ENCODE data around the gene DNAH8. TPM values are rescaled to one million over a fixed set of nuclear protein-coding genes. Genes with fewer than 3 reads are reported as not detected.

Gene DNAH8
- total RNA-seq, 2 experiments from 2014 or later: 0.06 to 0.11 TPM

DNA sequence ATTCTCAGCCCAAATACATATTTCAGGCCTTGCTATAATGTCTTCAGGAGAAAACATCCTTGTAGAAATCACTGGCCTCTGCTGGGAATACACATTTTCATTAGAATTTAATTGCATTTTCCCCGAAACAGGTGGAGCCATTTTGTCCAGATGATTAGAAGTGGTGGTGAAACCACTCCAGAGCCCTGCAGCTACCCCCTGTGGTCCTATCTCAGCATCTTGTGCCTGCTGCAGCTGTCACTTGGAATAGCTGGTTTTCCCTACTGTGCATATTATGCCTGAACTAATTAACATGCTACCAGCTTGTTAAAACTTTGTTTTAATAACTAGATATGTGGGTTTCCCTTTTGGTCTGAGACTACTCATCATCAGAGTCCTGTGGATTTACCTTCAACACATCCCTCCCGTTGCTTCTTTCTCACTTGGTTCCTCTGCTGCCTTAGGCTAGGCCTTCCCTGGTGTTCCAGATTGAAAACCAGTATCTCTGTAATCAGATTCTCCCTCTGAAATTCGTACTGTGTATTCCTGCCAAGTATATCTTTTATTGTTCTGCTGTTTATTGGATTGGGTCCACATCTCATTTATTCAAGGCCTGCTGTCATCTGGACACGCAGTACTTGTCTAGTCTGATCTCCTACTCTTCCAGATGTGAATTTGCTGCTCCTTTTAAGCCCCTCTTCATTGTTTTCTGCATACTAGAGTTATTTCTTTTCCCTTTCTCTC lies 15.2 kb downstream of the DNAH8 start:
- POLR2A ChIA-PET: no interaction called here
- Mint-ChIP-seq H3K4me1 (peaks cover 17% of the 10 kb centered on the region), H3K4me3 (no peak overlapping the region), H3K27ac (no peak overlapping the region), H3K9me3 (peaks cover 3% of the 10 kb centered on the region), H3K27me3 (peaks cover 18% of the 10 kb centered on the region), H3K36me3 (peaks cover 11% of the 10 kb centered on the region)
- ATAC-seq (ENCODE audit: low read depth): no peak
- no peak for DNase-seq

DNA sequence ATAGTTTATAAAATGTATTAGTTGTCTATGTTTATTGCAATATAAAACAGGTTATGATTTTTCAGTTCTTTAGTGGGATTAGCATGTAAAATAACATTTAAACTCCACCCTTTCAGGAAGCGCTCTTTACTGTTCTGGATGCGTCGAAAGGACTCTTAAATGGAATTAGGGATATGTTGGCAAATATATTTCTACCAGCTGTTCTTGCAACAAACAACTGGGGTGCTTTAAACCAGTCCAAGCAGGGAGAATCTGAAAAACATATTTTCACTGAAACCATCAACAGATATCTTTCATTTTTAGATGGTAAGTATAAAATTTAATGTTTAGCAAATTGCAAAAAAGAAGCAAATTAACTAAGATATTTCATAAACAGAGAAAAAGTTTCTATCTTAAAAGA lies 21.8 kb downstream of the DNAH8 start:
- Mint-ChIP-seq H3K36me3 (peaks cover 3% of the 10 kb centered on the region), H3K27ac (no peak overlapping the region), H3K4me3 (no peak overlapping the region), H3K9me3 (peaks cover 3% of the 10 kb centered on the region), H3K4me1 (peaks cover 4% of the 10 kb centered on the region), H3K27me3 (peaks cover 72% of the 10 kb centered on the region)
- ATAC-seq (ENCODE audit: low read depth) (no peak), DNase-seq (no peak)
- POLR2A ChIA-PET: no interaction called here

DNA sequence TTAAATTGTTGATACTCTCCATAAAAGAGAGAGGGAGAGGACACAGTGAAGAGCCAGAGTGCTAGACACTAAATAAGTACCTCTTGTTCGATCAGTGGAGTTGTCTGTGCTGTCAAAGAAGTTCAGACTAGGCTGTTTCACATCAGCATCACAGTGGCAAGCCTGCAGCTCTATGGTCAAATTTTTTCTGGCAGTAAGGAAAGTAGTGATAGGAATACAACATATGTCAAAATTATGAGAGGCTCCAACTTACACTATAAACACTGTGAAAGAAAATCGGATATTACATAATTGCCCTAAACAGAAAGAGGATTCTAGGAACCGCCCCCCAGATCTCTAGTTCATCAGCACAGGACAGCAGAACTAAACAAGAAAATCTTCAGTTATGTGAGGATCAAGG lies 23.1 kb downstream of the DNAH8 start:
- no peak for ATAC-seq (ENCODE audit: low read depth)
- H3K36me3 Mint-ChIP-seq: peaks cover 2% of the 10 kb centered on the region
- H3K27me3 Mint-ChIP-seq: peaks cover 80% of the 10 kb centered on the region
- POLR2A ChIA-PET: no interaction called here
- no peak for DNase-seq
- H3K4me1 Mint-ChIP-seq: peaks cover 4% of the 10 kb centered on the region
- H3K27ac Mint-ChIP-seq: no peak overlapping the region
- no peak overlapping the region for H3K4me3 Mint-ChIP-seq
- H3K9me3 Mint-ChIP-seq: peaks cover 1% of the 10 kb centered on the region

DNA sequence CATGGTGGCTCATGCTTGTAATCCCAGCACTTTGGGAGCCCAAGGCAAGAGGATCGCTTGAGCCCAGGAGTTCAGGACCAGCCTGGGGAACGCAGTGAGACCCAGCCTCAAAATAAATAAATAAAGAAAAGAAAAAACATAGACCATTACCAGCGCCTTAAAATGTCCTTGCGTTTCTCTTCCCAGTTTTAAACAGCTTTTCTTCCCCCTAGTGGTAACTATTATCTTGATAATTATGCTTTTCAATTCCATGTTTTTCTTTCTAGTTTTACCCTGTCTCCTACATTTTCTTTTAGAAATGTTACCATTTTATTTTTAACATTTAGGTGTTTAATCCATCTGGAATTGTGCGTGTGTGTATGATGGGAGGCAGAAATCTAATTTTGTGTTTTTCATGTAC lies 24.4 kb downstream of the DNAH8 start:
- Mint-ChIP-seq H3K9me3 (peaks cover 1% of the 10 kb centered on the region), H3K27me3 (peaks cover 83% of the 10 kb centered on the region), H3K4me3 (no peak overlapping the region), H3K27ac (no peak overlapping the region), H3K4me1 (peaks cover 4% of the 10 kb centered on the region), H3K36me3 (no peaks in the 10 kb centered on the region)
- no peak for ATAC-seq (ENCODE audit: low read depth)
- DNase-seq: no peak
- POLR2A ChIA-PET: no interaction called here

DNA sequence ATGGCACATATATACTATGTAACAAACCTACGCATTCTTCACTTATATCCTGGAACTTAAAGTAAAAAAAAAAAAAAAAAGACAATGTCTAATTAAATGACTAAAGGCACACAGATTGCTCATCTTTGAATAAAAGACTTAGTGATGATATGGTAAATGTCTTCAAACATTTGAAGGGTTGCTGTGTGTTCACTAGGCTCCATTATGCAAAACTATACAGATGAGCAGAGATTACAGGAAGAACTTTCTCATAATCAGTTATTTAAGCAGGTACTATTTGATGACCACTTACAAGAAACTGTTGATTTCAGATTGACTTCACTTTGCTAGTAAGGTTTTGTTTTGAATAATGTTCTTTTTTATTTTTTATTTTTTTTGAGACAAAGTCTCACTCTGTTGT lies 34.4 kb downstream of the DNAH8 start:
- no peak overlapping the region for H3K4me3 Mint-ChIP-seq
- peaks cover 29% of the 10 kb centered on the region for H3K27me3 Mint-ChIP-seq
- POLR2A ChIA-PET: no interaction called here
- no peak overlapping the region for H3K27ac Mint-ChIP-seq
- H3K4me1 Mint-ChIP-seq: peaks cover 2% of the 10 kb centered on the region
- no peaks in the 10 kb centered on the region for H3K36me3 Mint-ChIP-seq
- no peak for DNase-seq
- H3K9me3 Mint-ChIP-seq: no peaks in the 10 kb centered on the region
- ATAC-seq (ENCODE audit: low read depth): no peak

DNA sequence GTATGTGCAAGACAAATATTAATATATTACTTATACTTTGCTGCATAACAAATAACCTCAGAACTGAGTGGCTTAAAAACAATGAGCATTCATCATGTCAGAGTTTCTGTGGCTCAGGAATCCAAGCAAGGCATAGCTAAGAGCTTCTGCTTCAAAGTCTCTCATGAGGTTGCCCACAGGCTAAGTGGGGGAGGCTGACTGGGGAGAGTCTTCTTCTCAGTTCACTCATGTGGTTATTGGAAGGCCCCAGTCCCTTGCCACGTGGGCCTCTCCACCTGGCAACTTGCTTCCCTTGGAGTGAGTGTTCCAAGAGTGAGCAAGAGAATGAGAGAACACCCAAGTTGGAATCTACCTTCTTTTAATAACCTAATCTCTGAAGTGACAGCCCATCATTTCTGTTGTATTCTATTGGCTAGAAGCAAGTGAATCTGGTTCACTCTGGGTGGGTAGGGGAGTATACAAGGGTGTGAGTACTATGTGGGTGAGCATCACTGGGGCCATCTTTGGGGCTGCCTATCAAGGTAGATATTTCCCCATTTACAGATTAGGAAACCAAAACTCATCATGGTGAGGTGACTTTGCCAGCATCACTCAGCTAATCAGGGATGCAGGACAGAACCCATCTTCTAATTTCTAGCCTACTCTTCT lies 36.0 kb downstream of the DNAH8 start:
- POLR2A ChIA-PET: no interaction called here
- no peaks in the 10 kb centered on the region for H3K36me3 Mint-ChIP-seq
- no peak overlapping the region for H3K4me3 Mint-ChIP-seq
- H3K9me3 Mint-ChIP-seq: no peaks in the 10 kb centered on the region
- peaks cover 2% of the 10 kb centered on the region for H3K4me1 Mint-ChIP-seq
- peaks cover 19% of the 10 kb centered on the region for H3K27me3 Mint-ChIP-seq
- ATAC-seq (ENCODE audit: low read depth): no peak
- no peak for DNase-seq
- no peak overlapping the region for H3K27ac Mint-ChIP-seq

DNA sequence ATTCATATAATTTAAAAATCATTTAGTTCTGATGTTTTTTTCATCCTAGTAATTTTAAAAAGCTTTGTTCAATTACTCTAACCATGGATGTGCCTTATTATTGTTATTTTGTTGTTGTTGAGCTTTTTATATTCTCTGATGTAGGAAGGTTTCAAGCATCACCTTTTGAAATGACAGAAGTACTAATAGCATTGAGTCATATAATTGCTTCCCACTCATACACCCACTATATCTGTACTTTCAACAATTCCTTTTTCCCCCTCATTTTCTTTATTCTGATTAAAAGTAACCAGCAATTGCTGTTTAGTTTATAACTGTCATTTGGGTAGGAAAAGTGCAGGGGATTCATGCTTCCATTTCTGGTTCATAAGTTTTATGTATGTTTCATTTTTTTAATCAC lies 38.6 kb downstream of the DNAH8 start:
- POLR2A ChIA-PET: no interaction called here
- Mint-ChIP-seq H3K9me3 (peaks cover 1% of the 10 kb centered on the region), H3K36me3 (no peaks in the 10 kb centered on the region), H3K27ac (no peak overlapping the region), H3K4me1 (peaks cover 2% of the 10 kb centered on the region), H3K4me3 (no peak overlapping the region), H3K27me3 (peaks cover 6% of the 10 kb centered on the region)
- DNase-seq (no peak), ATAC-seq (ENCODE audit: low read depth) (no peak)

DNA sequence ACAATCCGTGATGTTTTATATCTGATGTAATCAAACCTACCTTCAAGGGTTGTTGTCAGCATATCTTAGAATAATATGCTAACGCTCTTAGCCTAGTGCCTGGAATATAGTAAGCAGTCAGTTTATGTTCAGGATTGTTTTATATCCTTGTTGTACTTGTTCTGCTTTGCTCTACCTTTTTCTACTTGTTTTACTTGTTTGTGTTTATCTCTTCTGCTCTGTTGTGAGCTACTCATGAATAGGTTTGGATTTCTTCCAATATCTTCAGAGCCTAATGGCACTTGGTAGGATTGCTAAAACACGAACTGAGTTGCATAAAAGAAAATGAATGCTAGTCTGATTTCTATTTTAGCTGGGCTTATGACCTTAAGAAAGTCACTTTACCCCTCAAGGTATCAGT lies 40.1 kb downstream of the DNAH8 start:
- peaks cover 2% of the 10 kb centered on the region for H3K9me3 Mint-ChIP-seq
- H3K4me3 Mint-ChIP-seq: no peak overlapping the region
- ATAC-seq (ENCODE audit: low read depth): no peak
- H3K36me3 Mint-ChIP-seq: no peaks in the 10 kb centered on the region
- H3K4me1 Mint-ChIP-seq: peaks cover 2% of the 10 kb centered on the region
- peaks cover 4% of the 10 kb centered on the region for H3K27me3 Mint-ChIP-seq
- POLR2A ChIA-PET: no interaction called here
- H3K27ac Mint-ChIP-seq: no peak overlapping the region
- DNase-seq: no peak

DNA sequence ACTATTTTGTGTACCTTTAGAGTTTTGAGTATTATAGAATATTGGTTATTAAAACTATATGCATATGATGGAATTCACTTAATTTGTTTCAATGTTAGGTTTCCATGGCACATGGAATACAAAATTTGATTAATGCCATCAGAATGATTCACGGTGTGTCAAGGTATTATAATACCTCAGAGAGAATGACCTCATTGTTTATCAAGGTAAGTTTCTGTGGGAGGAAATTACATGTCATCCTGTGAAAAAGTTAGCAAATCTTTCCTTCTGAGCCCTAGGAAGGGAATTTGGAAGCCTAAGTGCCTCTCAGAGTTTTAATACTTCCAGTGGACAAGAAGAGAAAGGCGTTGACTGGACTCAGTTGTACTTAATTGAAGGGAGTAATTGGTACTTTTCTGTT lies 40.8 kb downstream of the DNAH8 start:
- POLR2A ChIA-PET: no interaction called here
- ATAC-seq (ENCODE audit: low read depth) (no peak), DNase-seq (no peak)
- no peak overlapping the region for H3K27ac Mint-ChIP-seq
- no peaks in the 10 kb centered on the region for H3K36me3 Mint-ChIP-seq
- H3K27me3 Mint-ChIP-seq: peaks cover 4% of the 10 kb centered on the region
- H3K9me3 Mint-ChIP-seq: peaks cover 2% of the 10 kb centered on the region
- no peak overlapping the region for H3K4me3 Mint-ChIP-seq
- H3K4me1 Mint-ChIP-seq: peaks cover 5% of the 10 kb centered on the region

DNA sequence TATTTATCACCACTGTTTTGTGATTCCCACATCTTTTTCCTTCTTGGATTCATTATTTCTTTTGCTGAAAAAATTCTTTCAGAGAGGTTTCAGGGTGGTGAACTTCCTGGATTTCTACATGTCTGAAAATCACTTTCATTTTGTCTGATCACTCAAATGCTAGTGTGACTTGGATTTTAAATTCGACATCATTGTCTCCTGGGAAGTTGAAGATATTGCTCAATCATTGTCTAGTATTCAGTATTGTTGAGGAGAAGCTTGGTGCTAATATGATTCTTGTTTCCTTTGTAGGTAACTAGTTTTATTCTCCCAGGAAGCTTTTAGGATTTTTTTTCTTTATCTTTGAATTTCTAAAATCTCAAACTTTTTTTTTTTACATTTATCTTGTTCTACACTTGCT lies 45.0 kb downstream of the DNAH8 start:
- peaks cover 4% of the 10 kb centered on the region for H3K4me1 Mint-ChIP-seq
- H3K9me3 Mint-ChIP-seq: peaks cover 2% of the 10 kb centered on the region
- no peak overlapping the region for H3K4me3 Mint-ChIP-seq
- H3K27ac Mint-ChIP-seq: no peak overlapping the region
- no peak for ATAC-seq (ENCODE audit: low read depth)
- H3K27me3 Mint-ChIP-seq: peaks cover 26% of the 10 kb centered on the region
- H3K36me3 Mint-ChIP-seq: no peaks in the 10 kb centered on the region
- POLR2A ChIA-PET: no interaction called here
- DNase-seq: no peak

DNA sequence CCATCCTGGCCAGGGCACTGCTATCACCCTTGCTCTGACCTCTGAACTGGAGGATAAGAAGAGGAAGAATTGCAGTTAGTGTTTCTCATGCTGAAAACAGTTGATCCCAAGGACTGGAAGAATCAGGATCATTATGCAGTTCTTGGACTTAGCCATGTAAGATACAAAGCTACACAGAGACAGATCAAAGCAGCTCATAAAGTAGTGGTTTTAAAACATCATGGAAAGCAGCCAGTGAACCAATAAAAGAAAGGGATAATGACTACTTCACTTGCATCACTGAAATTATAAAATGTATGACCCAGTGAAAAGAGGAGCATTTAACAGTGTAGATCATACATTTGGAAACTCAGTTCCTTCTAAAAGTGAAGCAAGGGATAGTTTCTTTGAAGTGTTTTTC lies 47.7 kb downstream of the DNAH8 start:
- POLR2A ChIA-PET: no interaction called here
- no peak overlapping the region for H3K27ac Mint-ChIP-seq
- no peak overlapping the region for H3K4me3 Mint-ChIP-seq
- peaks cover 2% of the 10 kb centered on the region for H3K9me3 Mint-ChIP-seq
- no peaks in the 10 kb centered on the region for H3K36me3 Mint-ChIP-seq
- peaks cover 4% of the 10 kb centered on the region for H3K4me1 Mint-ChIP-seq
- DNase-seq: no peak
- ATAC-seq (ENCODE audit: low read depth): no peak
- H3K27me3 Mint-ChIP-seq: peaks cover 36% of the 10 kb centered on the region

DNA sequence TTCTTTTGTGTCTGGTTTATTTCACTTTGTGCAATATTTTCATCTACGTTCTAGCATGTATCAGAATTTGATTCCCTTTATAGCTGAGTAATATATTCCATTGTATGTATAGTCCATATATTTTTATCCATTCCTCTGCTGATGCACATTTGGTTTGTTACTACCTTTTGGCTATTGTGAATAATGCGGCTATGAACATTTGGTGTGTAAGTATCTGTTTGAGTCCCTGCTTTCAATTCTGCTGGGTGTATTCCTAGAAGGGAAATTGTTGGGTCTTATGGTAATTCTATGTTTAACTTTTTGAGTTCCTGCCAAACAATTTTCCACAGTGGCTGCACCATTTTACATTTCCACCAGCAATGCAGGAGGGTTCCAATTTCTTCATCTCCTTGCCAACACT lies 52.4 kb downstream of the DNAH8 start:
- DNase-seq (no peak), ATAC-seq (ENCODE audit: low read depth) (no peak)
- POLR2A ChIA-PET: no interaction called here
- Mint-ChIP-seq H3K36me3 (no peaks in the 10 kb centered on the region), H3K27ac (no peak overlapping the region), H3K4me3 (no peak overlapping the region), H3K27me3 (peaks cover 35% of the 10 kb centered on the region), H3K4me1 (no peaks in the 10 kb centered on the region), H3K9me3 (peaks cover 3% of the 10 kb centered on the region)

DNA sequence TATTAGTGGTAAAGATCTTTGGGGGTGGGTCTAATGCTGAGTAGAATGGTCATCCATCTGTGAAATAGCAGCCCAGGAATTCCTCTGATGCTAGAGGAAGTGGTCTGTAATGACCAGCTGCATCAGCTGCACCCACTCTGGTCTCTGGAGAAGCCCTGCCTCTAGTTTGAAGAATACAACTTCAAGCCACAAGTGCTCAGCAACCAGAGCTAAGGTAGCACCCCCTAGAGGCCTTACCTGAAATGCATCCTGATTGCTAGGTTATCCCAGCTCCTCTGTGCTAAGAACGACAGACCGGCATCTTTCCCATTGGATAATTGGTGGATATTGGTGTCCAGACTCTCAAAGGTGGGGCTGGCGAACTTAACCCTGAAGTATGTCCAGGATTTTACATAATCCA lies 58.2 kb downstream of the DNAH8 start:
- H3K4me3 Mint-ChIP-seq: no peak overlapping the region
- no peaks in the 10 kb centered on the region for H3K36me3 Mint-ChIP-seq
- POLR2A ChIA-PET: no interaction called here
- H3K27ac Mint-ChIP-seq: no peak overlapping the region
- DNase-seq (no peak), ATAC-seq (ENCODE audit: low read depth) (no peak)
- H3K27me3 Mint-ChIP-seq: peaks cover 14% of the 10 kb centered on the region
- H3K4me1 Mint-ChIP-seq: no peaks in the 10 kb centered on the region
- H3K9me3 Mint-ChIP-seq: peaks cover 1% of the 10 kb centered on the region

DNA sequence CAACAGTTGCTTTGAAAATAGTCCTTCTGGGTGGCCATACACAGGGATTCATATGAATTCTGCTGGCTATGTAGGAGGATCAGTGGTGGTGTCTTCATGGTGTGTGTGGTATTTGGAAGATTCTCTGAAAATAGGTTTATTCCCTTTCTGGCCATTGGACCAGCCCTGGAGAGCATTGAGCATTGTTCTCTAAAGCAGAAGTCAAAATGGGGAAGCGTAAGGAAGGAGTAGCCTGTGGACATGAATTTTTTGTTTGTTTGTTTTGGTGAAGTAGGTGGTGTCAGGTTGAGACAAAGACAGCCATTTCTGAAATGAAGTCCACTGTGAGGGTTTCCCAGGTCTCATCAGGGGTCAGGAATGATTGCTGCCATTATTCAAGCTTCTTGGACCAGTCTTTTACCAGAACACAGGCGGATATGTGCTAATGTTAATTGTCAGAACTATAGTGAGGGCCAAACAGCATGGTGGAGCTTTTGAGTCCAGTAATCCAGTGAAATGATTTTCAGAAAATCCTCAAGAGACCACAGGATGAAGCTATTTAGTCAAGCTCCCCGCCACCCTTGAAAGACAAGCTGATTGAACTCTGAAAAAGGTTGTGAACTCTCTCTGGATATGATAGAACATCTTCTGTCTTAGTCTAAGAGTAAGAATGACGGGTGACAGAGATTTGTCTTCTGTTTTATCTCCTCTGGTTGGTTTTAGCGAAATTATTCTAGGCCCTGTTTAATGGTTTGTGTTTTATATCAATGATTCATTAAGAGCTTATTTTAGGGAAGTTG lies 60.0 kb downstream of the DNAH8 start:
- no peak for ATAC-seq (ENCODE audit: low read depth)

More for the DNA sequence above, 60.0 kb downstream of the DNAH8 start:
- no peaks in the 10 kb centered on the region for H3K36me3 Mint-ChIP-seq
- no peak overlapping the region for H3K27ac Mint-ChIP-seq
- no peak for DNase-seq
- H3K4me3 Mint-ChIP-seq: no peak overlapping the region
- POLR2A ChIA-PET: no interaction called here
- H3K9me3 Mint-ChIP-seq: no peaks in the 10 kb centered on the region
- H3K27me3 Mint-ChIP-seq: peaks cover 28% of the 10 kb centered on the region
- H3K4me1 Mint-ChIP-seq: no peaks in the 10 kb centered on the region

Measured in activated naive CD8-positive, alpha-beta T cell treated with anti-CD3 and anti-CD28 coated beads, Interleukin-2, amount 10 ng/mL, durations not matched to agents 7 days and 5 days (primary cell).